ENCODE measurements around the gene STAC. TPM values are rescaled to one million over a fixed set of nuclear protein-coding genes. Genes with fewer than 3 reads are reported as not detected.
A peak's percentile ranks its signal among the peaks of the same experiment; 100 is the strongest.

Gene STAC
- total RNA-seq, 1 donor from 2014 or later = 7.1 TPM

- Histone ChIP-seq H3K9me3 (ENCODE audit: insufficient read depth, low read depth, low read length) (no peaks in the 10 kb centered on the region), H2AFZ (ENCODE audit: low read depth, low read length) (no peak overlapping the region), H3K4me2 (ENCODE audit: low read length) (no peak overlapping the region), H3K27ac (ENCODE audit: low read depth, low read length) (no peak overlapping the region), H3K27me3 (ENCODE audit: insufficient read depth, low read length) (no peaks in the 10 kb centered on the region), H3K9ac (ENCODE audit: low read length) (no peak overlapping the region), H3K4me1 (ENCODE audit: insufficient read depth, low read length) (no peaks in the 10 kb centered on the region), H3K4me3 (ENCODE audit: insufficient read depth, low read depth, low read length) (no peak overlapping the region), H3K79me2 (ENCODE audit: insufficient read depth, low read length) (no peaks in the 10 kb centered on the region), H3K36me3 (ENCODE audit: insufficient read depth, low read length) (peaks cover 9% of the 10 kb centered on the region), H4K20me1 (ENCODE audit: insufficient read depth, low read length) (no peaks in the 10 kb centered on the region)
- no peak for FAIRE-seq
- Mint-ChIP-seq H3K36me3 (ENCODE audit: low read depth, unreplicated experiment) (peaks cover 16% of the 10 kb centered on the region), H3K9me3 (ENCODE audit: unreplicated experiment) (peaks cover 13% of the 10 kb centered on the region), H3K27me3 (ENCODE audit: low read depth, unreplicated experiment) (no peaks in the 10 kb centered on the region), H3K4me1 (ENCODE audit: low read depth, unreplicated experiment) (no peaks in the 10 kb centered on the region), H3K4me3 (ENCODE audit: unreplicated experiment) (no peak overlapping the region), H3K27ac (ENCODE audit: unreplicated experiment) (no peak overlapping the region)
- DNase-seq (ENCODE audit: low read depth) = no peak
- TF ChIP-seq EZH2 (IDR thresholded peaks at IDR 0.05; ENCODE audit: insufficient read depth, low read length) = no peak
- TF ChIP-seq, protein P1, sequence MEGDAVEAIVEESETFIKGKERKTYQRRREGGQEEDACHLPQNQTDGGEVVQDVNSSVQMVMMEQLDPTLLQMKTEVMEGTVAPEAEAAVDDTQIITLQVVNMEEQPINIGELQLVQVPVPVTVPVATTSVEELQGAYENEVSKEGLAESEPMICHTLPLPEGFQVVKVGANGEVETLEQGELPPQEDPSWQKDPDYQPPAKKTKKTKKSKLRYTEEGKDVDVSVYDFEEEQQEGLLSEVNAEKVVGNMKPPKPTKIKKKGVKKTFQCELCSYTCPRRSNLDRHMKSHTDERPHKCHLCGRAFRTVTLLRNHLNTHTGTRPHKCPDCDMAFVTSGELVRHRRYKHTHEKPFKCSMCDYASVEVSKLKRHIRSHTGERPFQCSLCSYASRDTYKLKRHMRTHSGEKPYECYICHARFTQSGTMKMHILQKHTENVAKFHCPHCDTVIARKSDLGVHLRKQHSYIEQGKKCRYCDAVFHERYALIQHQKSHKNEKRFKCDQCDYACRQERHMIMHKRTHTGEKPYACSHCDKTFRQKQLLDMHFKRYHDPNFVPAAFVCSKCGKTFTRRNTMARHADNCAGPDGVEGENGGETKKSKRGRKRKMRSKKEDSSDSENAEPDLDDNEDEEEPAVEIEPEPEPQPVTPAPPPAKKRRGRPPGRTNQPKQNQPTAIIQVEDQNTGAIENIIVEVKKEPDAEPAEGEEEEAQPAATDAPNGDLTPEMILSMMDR (IDR thresholded peaks at IDR 0.05; ENCODE audit: insufficient read depth, low read depth, low read length) = no peak
These were observed 125.1 kb downstream of the STAC start for GRCh38 chr3:36505393-36505792.

GRCh38 chr3:36511791-36512486 is 131.6 kb downstream of the STAC start:
- peaks cover 8% of the 10 kb centered on the region for H3K36me3 Mint-ChIP-seq (ENCODE audit: low read depth, unreplicated experiment)

More at GRCh38 chr3:36511791-36512486, 131.6 kb downstream of the STAC start:
- Histone ChIP-seq H3K9me3 (ENCODE audit: insufficient read depth, low read depth, low read length) (no peaks in the 10 kb centered on the region), H3K36me3 (ENCODE audit: insufficient read depth, low read length) (peaks cover 2% of the 10 kb centered on the region), H3K4me3 (ENCODE audit: insufficient read depth, low read depth, low read length) (no peak overlapping the region), H3K9ac (ENCODE audit: low read length) (no peak overlapping the region), H3K4me1 (ENCODE audit: insufficient read depth, low read length) (no peaks in the 10 kb centered on the region), H3K79me2 (ENCODE audit: insufficient read depth, low read length) (no peaks in the 10 kb centered on the region), H3K4me2 (ENCODE audit: low read length) (no peak overlapping the region), H2AFZ (ENCODE audit: low read depth, low read length) (no peak overlapping the region), H3K27ac (ENCODE audit: low read depth, low read length) (no peak overlapping the region), H3K27me3 (ENCODE audit: insufficient read depth, low read length) (no peaks in the 10 kb centered on the region), H4K20me1 (ENCODE audit: insufficient read depth, low read length) (no peaks in the 10 kb centered on the region)
- H3K4me3 Mint-ChIP-seq (ENCODE audit: unreplicated experiment) = no peak overlapping the region
- FAIRE-seq = no peak
- TF ChIP-seq, protein P1 (IDR thresholded peaks at IDR 0.05; ENCODE audit: insufficient read depth, low read depth, low read length) = no peak
- no peak for TF ChIP-seq EZH2 (IDR thresholded peaks at IDR 0.05; ENCODE audit: insufficient read depth, low read length)
- H3K27me3 Mint-ChIP-seq (ENCODE audit: low read depth, unreplicated experiment) = no peaks in the 10 kb centered on the region
- H3K27ac Mint-ChIP-seq (ENCODE audit: unreplicated experiment) = no peak overlapping the region
- peaks cover 3% of the 10 kb centered on the region for H3K4me1 Mint-ChIP-seq (ENCODE audit: low read depth, unreplicated experiment)
- DNase-seq (ENCODE audit: low read depth) = peak; percentile 39
- peaks cover 7% of the 10 kb centered on the region for H3K9me3 Mint-ChIP-seq (ENCODE audit: unreplicated experiment)
